Heart left ventricle (tissue), 13 donors: ENCODE data around the gene KIF26B.

Experiments
- POLR2A ChIP-seq, 2 donors: fragments of 450-650 bp; IDR thresholded peaks; one replicate each; pipeline ENCODE4 v1.6.1; 2017; ENCODE audit warnings: antibody characterized with exemption in 2 of 2, mild to moderate bottlenecking in 2 of 2, moderate library complexity in 2 of 2
- TF ChIP-seq, protein P1 (sequence below), 12 donors: fragments of 200-600 bp; sonication (generic) in 4 of 12; IDR thresholded peaks; one replicate each; pipeline versions ENCODE4 v1.5.0 to v1.8.0; 2018 to 2022; ENCODE audit warnings: antibody characterized with exemption in 12 of 12, mild to moderate bottlenecking in 5 of 12
- donor health status: ischemic (EF 13 %, LVEDD 7.1; RV severe dilation, severe dysfunction).
- donor health status: DM: no; HTN: yes; CAD: no.
- donor health status: DM: no; HTN: no; CAD: no.
- donor health status: ischemic (EF 25% LVEDD 6.9; RV normal size, moderate dysfunction).
- donor health status: ischemic (EF 25% LVEDD 5.7; RV mildly dilated, moderate dysfunction).
- donor health status: ischemic (EF 35%, LVEDD 5.7; RV mildly dilated, moderate dysfunction).
- donor health status: nonischemic (EF 11% LVEDD 7.7; RV severe dilation, severe dysfunction).
- donor health status: DM: yes; HTN: yes; CAD: no.
- donor health status: PGD.
- donor health status: ischemic (EF 29% LVEDD 5.4; RV normal size, mild dysfunction).
- donor health status: nonischemic (EF 23%, LVEDD 6.1; RV moderate dilation, normal function).

DNA sequence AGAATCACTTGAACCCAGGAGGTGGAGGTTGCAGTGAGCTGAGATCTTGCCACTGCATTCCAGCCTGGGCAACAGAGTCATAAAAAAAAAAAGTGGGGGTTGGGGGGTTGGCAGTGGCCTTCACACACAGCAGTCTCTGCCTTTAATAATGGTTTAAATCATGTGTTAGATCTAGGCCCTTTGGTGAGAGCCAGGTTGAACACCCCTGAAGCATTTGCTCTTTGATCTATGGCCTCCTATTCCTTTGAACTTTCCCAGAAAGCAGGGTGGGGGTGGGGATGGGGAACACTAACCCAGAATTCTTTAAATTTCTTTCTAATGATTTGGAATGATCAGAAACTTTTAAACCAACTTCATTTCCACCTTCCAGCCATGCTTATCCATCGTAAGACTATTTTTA is 313.0 kb downstream of the KIF26B start:
- TF ChIP-seq POLR2A (IDR thresholded peaks at IDR 0.05) = no peak
- TF ChIP-seq, protein P1, sequence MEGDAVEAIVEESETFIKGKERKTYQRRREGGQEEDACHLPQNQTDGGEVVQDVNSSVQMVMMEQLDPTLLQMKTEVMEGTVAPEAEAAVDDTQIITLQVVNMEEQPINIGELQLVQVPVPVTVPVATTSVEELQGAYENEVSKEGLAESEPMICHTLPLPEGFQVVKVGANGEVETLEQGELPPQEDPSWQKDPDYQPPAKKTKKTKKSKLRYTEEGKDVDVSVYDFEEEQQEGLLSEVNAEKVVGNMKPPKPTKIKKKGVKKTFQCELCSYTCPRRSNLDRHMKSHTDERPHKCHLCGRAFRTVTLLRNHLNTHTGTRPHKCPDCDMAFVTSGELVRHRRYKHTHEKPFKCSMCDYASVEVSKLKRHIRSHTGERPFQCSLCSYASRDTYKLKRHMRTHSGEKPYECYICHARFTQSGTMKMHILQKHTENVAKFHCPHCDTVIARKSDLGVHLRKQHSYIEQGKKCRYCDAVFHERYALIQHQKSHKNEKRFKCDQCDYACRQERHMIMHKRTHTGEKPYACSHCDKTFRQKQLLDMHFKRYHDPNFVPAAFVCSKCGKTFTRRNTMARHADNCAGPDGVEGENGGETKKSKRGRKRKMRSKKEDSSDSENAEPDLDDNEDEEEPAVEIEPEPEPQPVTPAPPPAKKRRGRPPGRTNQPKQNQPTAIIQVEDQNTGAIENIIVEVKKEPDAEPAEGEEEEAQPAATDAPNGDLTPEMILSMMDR (IDR thresholded peaks at IDR 0.05) = no peak
